Large intestine (tissue), 3 donors: ENCODE data around the gene TMEM61. TPM values are rescaled to one million over a fixed set of nuclear protein-coding genes. Genes with fewer than 3 reads are reported as not detected.
"Not testable (repeated sequence)": the region's sequence is repeated elsewhere in the genome, so short reads cannot be mapped to it uniquely, and the experiment has no call there.

Source experiments
- DNase-seq, 2 donors: peaks; one replicate each; pipeline versions ENCODE4 v3.0.0 to v3.0.0-alpha.2; 2013
- H3K27ac ChIP-seq: one replicate; pipeline ENCODE4 v1.5.1; 2013; ENCODE audit warnings: low read length
- H3K27me3 ChIP-seq: 2 replicates; pipeline ENCODE4 v1.6.1; 2013; ENCODE audit warnings: low read length; ENCODE audit not compliant: control insufficient read depth, insufficient read depth
- H3K36me3 ChIP-seq: 2 replicates; pipeline ENCODE4 v1.6.1; 2013; ENCODE audit warnings: low read length; ENCODE audit not compliant: control insufficient read depth, insufficient read depth
- H3K4me1 ChIP-seq: one replicate; pipeline ENCODE4 v1.6.1; 2013; ENCODE audit warnings: low read length; ENCODE audit not compliant: control insufficient read depth, insufficient read depth
- H3K4me3 ChIP-seq: one replicate; pipeline ENCODE4 v1.5.1; 2013; ENCODE audit warnings: low read length
- H3K9me3 ChIP-seq: one replicate; pipeline ENCODE4 v1.6.1; 2013; ENCODE audit warnings: mild to moderate bottlenecking, low read depth, low read length, moderate library complexity; ENCODE audit not compliant: control insufficient read depth
- WGBS: methylation state at CpG from one replicate; pipeline ENCODE4 v1.1.5; 2013; ENCODE audit warnings: low lambda C conversion rate; ENCODE audit not compliant: insufficient coverage; 5-methylcytosine and 5-hydroxymethylcytosine counted together
- polyA plus RNA-seq: library from polyadenylated mRNA; unstranded; fragments of 120-200 nt; gene quantifications from one replicate; pipeline ENCODE4 v1.2.1, GENCODE V29; 2013

Gene TMEM61
- polyA plus RNA-seq, 1 donor: 2.8 TPM

GRCh38 chr1:55015731-55016620 is 35.5 kb downstream of the TMEM61 start:
- H3K27ac ChIP-seq: no peak overlapping the region
- H3K4me1 ChIP-seq: peaks cover 11% of the 10 kb centered on the region
- no peak for DNase-seq
- peaks cover 6% of the 10 kb centered on the region for H3K27me3 ChIP-seq
- no peaks in the 10 kb centered on the region for H3K36me3 ChIP-seq
- no peaks in the 10 kb centered on the region for H3K9me3 ChIP-seq
- WGBS: 44% methylated on average over 1 of the region's 12 CpGs
- H3K4me3 ChIP-seq: no peak overlapping the region

GRCh38 chr1:55018395-55018794 is 38.0 kb downstream of the TMEM61 start:
- no peak overlapping the region for H3K27ac ChIP-seq
- H3K4me3 ChIP-seq: no peak overlapping the region
- peaks cover 6% of the 10 kb centered on the region for H3K27me3 ChIP-seq
- DNase-seq: no peak
- no peaks in the 10 kb centered on the region for H3K36me3 ChIP-seq
- H3K4me1 ChIP-seq: peaks cover 11% of the 10 kb centered on the region
- WGBS: no CpG with 5 or more reads among the region's 9 CpGs
- no peaks in the 10 kb centered on the region for H3K9me3 ChIP-seq

- peaks cover 4% of the 10 kb centered on the region for H3K27me3 ChIP-seq
- no CpG with 5 or more reads among the region's 15 CpGs for WGBS
- H3K36me3 ChIP-seq: no peaks in the 10 kb centered on the region
- no peaks in the 10 kb centered on the region for H3K9me3 ChIP-seq
- no peak overlapping the region for H3K27ac ChIP-seq
- peak; percentile 85 to 87 for DNase-seq
- H3K4me1 ChIP-seq: peaks cover 11% of the 10 kb centered on the region
- no peak overlapping the region for H3K4me3 ChIP-seq
These were observed 41.6 kb downstream of the TMEM61 start for GRCh38 chr1:55021942-55022546.

GRCh38 chr1:55024163-55024562 is 43.7 kb downstream of the TMEM61 start:
- H3K27ac ChIP-seq, H3K27me3 ChIP-seq, H3K9me3 ChIP-seq, H3K4me3 ChIP-seq, DNase-seq, H3K36me3 ChIP-seq: not testable (repeated sequence)
- H3K4me1 ChIP-seq: peaks cover 11% of the 10 kb centered on the region
- WGBS: no CpG with 5 or more reads among the region's 10 CpGs

- DNase-seq, H3K27ac ChIP-seq, H3K4me3 ChIP-seq, H3K27me3 ChIP-seq, H3K36me3 ChIP-seq, H3K4me1 ChIP-seq, H3K9me3 ChIP-seq: not testable (repeated sequence)
- no CpG with 5 or more reads among the region's 3 CpGs for WGBS
These were observed 46.3 kb downstream of the TMEM61 start for GRCh38 chr1:55026682-55027081.

GRCh38 chr1:55031098-55031497 is 50.7 kb downstream of the TMEM61 start:
- H3K36me3 ChIP-seq, H3K27ac ChIP-seq, H3K4me1 ChIP-seq, H3K9me3 ChIP-seq, DNase-seq, H3K4me3 ChIP-seq, H3K27me3 ChIP-seq: not testable (repeated sequence)
- no CpG with 5 or more reads among the region's 5 CpGs for WGBS

- H3K27me3 ChIP-seq: peaks cover 9% of the 10 kb centered on the region
- 72% methylated on average over 3 of the region's 7 CpGs for WGBS
- no peaks in the 10 kb centered on the region for H3K9me3 ChIP-seq
- DNase-seq: no peak
- H3K4me1 ChIP-seq: peaks cover 4% of the 10 kb centered on the region
- no peak overlapping the region for H3K27ac ChIP-seq
- H3K4me3 ChIP-seq: no peak overlapping the region
- no peaks in the 10 kb centered on the region for H3K36me3 ChIP-seq
These were observed 52.8 kb downstream of the TMEM61 start for GRCh38 chr1:55033265-55033614.

- peaks cover 11% of the 10 kb centered on the region for H3K4me1 ChIP-seq
- peaks cover 22% of the 10 kb centered on the region for H3K27me3 ChIP-seq
- no peak overlapping the region for H3K27ac ChIP-seq
- no peak for DNase-seq
- H3K4me3 ChIP-seq: no peak overlapping the region
- no peaks in the 10 kb centered on the region for H3K36me3 ChIP-seq
- WGBS: no CpG with 5 or more reads among the region's 6 CpGs
- peaks cover 2% of the 10 kb centered on the region for H3K9me3 ChIP-seq
These were observed 54.2 kb downstream of the TMEM61 start for GRCh38 chr1:55034476-55035133.

GRCh38 chr1:55035904-55036303 is 55.5 kb downstream of the TMEM61 start:
- peaks cover 8% of the 10 kb centered on the region for H3K9me3 ChIP-seq
- H3K4me1 ChIP-seq: peaks cover 24% of the 10 kb centered on the region
- no peak for DNase-seq
- WGBS: no CpG with 5 or more reads among the region's 4 CpGs
- H3K27ac ChIP-seq: no peak overlapping the region
- H3K4me3 ChIP-seq: no peak overlapping the region
- H3K36me3 ChIP-seq: no peaks in the 10 kb centered on the region
- peaks cover 35% of the 10 kb centered on the region for H3K27me3 ChIP-seq

GRCh38 chr1:55037733-55038551 is 57.5 kb downstream of the TMEM61 start:
- no CpG with 5 or more reads among the region's 8 CpGs for WGBS
- Histone ChIP-seq H3K27me3 (peaks cover 43% of the 10 kb centered on the region), H3K27ac (no peak overlapping the region), H3K36me3 (no peaks in the 10 kb centered on the region), H3K4me3 (no peak overlapping the region), H3K9me3 (peaks cover 8% of the 10 kb centered on the region), H3K4me1 (peaks cover 25% of the 10 kb centered on the region)
- DNase-seq: no peak
